Mononuclear cell (primary cell): ENCODE results near the gene DPP10. TPM values are rescaled to one million over a fixed set of nuclear protein-coding genes. Genes with fewer than 3 reads are reported as not detected.

Source experiments
- H3K27me3 ChIP-seq: 2 replicates; pipeline ENCODE4 v1.6.0; 2011; ENCODE audit warnings: low read length, control low read depth; ENCODE audit not compliant: insufficient read depth
- H3K4me1 ChIP-seq: 2 replicates; pipeline ENCODE4 v1.5.1; 2011; ENCODE audit warnings: mild to moderate bottlenecking, low read length, control low read depth; ENCODE audit not compliant: insufficient read depth
- H3K4me3 ChIP-seq: 2 replicates; pipeline ENCODE4 v1.5.1; 2011; ENCODE audit warnings: mild to moderate bottlenecking, low read length, moderate library complexity
- H3K9me3 ChIP-seq: 2 replicates; pipeline ENCODE4 v1.5.1; 2011; ENCODE audit warnings: low read depth, mild to moderate bottlenecking, control low read depth, low read length
- total RNA-seq: library from RNA; depleted of rRNA; stranded (reverse); fragments of >200 nt; gene quantifications from one replicate; pipeline ENCODE4 v1.2.3, GENCODE V29; 2012

Gene DPP10
- total RNA-seq, 1 donor, result under 0.01 TPM

DNA sequence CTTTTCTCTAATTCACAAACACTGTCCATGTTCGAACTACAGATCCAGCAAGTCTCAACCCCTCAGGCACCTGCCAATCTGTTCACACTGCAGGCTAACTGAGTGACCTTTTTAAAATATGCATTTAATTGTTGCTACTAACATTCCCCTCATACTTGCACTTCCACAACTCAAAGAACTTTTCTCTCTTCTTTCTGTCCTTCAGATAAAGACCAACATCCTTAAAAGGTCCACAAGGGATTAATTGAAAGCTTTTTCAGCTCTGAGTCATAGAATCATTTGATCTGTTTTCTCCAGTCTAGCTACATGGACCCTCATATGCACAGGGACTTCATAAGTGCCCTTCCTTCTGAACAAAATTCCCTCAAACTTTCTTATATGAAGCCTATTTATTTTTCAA is 1321.2 kb downstream of the DPP10 start:
- H3K27me3 ChIP-seq, result no peaks in the 10 kb centered on the region
- H3K4me1 ChIP-seq, result no peaks in the 10 kb centered on the region
- no peaks in the 10 kb centered on the region for H3K9me3 ChIP-seq
- no peak overlapping the region for H3K4me3 ChIP-seq

DNA sequence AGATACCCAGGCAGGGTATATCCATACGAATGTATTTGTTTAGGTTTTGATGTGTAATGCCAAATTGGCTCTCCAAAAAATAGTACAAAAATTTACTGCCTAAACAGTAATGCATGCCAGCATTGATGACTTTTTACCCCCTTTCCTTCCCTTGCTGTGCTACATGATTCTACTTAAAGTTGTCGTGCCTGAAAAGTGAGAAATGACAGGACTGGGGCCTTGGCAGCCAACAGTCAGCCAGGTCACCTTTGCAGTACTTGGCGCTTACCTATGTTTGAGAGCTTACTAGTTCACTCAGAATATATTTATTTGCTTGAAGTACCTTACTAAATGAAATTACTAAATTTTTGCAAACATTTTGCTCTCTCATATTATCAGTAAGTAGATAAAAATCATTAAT is 1329.1 kb downstream of the DPP10 start:
- no peaks in the 10 kb centered on the region for H3K4me1 ChIP-seq
- H3K9me3 ChIP-seq, result no peaks in the 10 kb centered on the region
- H3K4me3 ChIP-seq, result no peak overlapping the region
- no peaks in the 10 kb centered on the region for H3K27me3 ChIP-seq

DNA sequence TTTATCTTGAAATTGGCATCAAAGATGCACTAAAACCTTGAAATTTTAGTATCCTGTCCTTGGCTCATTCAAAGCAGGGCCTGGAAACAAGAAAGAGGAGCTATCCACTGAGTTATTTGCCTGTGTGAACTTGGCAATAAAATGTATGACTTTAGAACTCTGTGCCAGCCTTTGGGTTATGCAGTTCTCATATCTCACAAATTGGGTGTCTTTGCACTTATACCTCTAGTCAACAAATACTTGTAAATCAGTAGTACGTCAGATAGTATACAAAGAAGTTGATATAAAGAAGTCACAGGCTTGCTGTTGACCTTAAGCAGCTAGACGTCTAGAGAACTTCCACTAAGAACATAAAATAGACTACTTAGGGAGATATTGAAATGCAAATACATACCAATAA is 1331.9 kb downstream of the DPP10 start:
- no peaks in the 10 kb centered on the region for H3K27me3 ChIP-seq

DNA sequence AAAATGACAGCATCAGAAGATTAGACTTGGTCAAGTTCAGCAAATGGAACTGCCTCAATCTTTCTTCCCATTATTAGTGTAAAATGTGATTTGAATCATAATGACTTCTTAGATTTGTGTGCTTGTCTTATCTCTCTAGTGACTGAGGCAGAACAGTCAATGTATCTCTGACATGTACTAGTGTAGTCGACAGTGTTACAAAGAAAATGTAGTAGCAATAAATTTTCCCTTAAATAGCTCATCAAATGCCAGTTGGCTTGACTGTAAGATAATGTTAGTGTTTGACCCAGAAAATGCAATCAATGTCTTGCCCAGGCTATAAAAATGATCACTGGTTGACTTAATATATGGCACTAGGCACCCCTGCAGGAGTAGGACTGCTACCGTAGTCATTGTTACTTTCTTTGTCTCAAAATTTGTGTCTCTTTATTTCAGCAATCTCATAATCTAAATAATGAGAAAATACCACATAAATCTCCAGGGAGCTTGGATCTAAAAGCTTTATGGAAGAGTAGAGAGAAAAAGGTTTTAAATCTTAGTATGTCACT is 1336.7 kb downstream of the DPP10 start:
- Histone ChIP-seq H3K4me3 (no peak overlapping the region), H3K4me1 (no peaks in the 10 kb centered on the region), H3K27me3 (no peaks in the 10 kb centered on the region), H3K9me3 (no peaks in the 10 kb centered on the region)

More for the DNA sequence above, 1331.9 kb downstream of the DPP10 start:
- H3K9me3 ChIP-seq, result no peaks in the 10 kb centered on the region
- H3K4me1 ChIP-seq, result no peaks in the 10 kb centered on the region
- H3K4me3 ChIP-seq, result no peak overlapping the region

DNA sequence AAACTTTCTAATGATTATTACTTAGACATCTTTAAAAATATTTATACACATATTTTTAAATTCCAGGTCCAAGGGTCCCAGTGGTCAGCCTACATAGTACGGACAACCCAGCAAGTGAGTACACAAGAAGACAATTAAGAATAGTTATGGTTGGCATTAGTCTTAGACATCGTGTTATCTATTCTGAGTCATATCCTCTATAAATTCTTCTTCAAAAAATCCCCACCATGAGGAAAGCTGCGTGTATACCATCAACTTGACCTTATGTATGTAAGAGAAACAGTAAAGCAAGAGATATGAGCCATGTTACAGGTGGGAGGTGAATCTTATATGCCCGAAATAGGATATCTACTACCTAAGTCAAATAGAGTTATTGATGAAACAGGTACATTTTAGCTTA is 1339.8 kb downstream of the DPP10 start:
- Histone ChIP-seq H3K27me3 (no peaks in the 10 kb centered on the region), H3K4me1 (no peaks in the 10 kb centered on the region), H3K4me3 (no peak overlapping the region), H3K9me3 (peaks cover 6% of the 10 kb centered on the region)

DNA sequence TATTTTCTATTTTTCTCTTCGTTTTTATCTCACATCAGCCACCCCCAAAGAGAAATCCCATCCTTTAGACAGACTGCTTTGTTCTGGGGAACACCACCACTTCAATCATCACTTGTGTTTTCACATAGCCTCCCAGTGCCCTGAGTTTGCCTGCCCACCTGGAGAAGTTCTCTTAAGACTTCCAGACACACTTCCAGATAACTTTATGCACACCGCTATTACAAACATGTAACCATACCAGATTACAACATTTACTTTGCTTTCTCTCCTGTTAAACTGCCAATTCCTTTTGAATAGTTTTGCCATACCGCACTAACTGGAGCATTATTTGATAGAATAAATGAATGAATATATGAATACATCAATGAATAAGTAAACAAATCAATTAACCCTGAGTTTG is 1353.6 kb downstream of the DPP10 start:
- Histone ChIP-seq H3K27me3 (no peaks in the 10 kb centered on the region), H3K9me3 (no peaks in the 10 kb centered on the region), H3K4me1 (no peaks in the 10 kb centered on the region)

DNA sequence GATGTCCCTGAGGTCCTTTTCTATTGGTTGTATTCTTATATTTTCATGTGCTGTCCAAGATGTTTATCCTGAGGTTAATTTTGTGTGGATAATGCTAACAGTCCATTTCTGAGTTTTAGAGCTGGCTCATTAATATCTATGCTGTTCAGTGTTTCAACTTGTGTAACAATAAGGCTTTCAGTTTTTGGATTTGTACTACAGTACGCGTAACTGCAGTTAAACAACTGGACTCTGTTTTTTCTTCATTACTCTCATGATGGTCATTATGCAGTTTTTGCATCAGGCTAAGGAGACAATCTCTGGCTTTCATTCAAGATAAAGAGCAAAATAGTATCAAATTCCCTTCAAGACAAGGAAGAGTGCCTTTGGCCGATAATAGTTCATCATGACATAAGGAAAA is 1364.8 kb downstream of the DPP10 start:
- Histone ChIP-seq H3K27me3 (no peaks in the 10 kb centered on the region), H3K4me3 (no peak overlapping the region), H3K4me1 (no peaks in the 10 kb centered on the region), H3K9me3 (no peaks in the 10 kb centered on the region)

More for the DNA sequence above, 1353.6 kb downstream of the DPP10 start:
- no peak overlapping the region for H3K4me3 ChIP-seq

DNA sequence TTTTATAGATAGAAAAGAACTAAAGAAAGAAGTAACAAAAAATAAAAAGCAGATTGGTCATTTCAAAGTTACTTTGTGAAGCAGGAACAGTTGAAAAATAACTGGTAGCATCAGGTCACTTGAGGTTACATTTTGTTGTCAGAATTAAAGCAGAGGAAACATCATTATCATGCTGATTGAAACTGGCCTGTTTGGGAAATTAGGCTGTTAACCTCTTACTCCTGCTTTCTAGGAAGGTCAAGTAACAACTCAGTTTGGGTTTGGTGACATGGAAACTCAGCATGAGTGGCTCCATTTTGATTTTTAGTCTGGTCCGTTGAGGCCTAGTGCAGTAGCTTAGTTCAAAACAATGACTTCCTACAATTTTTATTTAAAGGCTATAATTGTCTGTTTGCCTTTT is 1383.5 kb downstream of the DPP10 start:
- Histone ChIP-seq H3K4me3 (no peak overlapping the region), H3K4me1 (no peaks in the 10 kb centered on the region), H3K27me3 (no peaks in the 10 kb centered on the region), H3K9me3 (no peaks in the 10 kb centered on the region)

DNA sequence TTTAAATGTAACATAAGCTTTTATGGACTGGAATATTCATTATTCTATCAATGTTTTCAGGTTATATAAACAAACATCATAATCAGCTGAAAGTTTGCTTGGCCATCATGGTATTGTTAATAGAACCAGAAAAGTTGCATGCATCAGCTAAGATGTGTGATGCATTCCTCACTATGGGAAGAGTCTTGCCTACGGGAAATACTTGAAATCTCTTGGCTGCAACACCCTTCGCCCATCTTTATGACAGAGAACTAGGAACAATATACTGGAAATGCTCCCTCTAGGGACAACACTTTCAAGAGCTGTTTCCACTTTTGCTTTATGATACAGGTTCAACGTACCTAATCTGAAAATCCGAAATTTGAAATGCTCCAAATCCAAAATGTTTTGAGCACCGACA is 1390.8 kb downstream of the DPP10 start:
- H3K4me1 ChIP-seq, result no peaks in the 10 kb centered on the region
- no peaks in the 10 kb centered on the region for H3K9me3 ChIP-seq
- H3K27me3 ChIP-seq, result no peaks in the 10 kb centered on the region
- no peak overlapping the region for H3K4me3 ChIP-seq

DNA sequence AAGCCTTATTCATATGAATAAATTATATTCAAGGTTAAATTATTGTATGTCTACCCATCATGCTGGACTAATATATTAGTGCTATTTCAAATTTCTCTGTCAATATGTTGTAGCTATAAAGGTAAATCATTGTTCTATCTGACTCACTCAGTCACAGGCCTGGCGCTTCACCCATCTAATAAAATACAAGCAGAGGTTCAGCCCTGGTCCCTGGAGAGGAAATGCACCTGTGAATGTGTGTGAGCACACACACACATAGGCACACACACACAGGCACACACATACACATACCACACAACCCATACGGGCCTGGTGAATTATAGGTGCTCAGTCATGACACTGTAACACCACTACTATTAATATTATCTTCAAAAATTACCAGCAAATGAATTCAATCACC is 1396.1 kb downstream of the DPP10 start:
- Histone ChIP-seq H3K4me3 (no peak overlapping the region), H3K9me3 (no peaks in the 10 kb centered on the region), H3K27me3 (no peaks in the 10 kb centered on the region), H3K4me1 (no peaks in the 10 kb centered on the region)

DNA sequence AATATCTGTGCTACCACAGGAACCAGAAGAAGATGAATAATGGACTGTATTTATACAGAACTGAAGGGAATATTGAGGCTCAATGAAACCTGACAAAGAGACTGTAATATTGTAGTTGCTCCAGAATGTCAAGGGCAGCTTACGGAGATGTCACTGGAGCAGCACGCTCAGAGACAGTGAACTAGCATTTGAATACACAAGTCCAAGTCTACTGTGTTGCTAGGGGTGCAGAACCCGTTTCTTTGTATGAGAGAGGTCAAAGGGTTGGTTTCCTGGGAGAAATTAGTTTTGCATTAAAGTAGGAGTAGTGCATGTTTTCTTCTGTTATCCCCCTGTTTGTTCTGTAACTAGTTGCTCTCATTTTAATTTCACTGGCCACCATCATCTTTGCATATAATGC is 1399.9 kb downstream of the DPP10 start:
- Histone ChIP-seq H3K4me1 (no peaks in the 10 kb centered on the region), H3K27me3 (no peaks in the 10 kb centered on the region), H3K4me3 (no peak overlapping the region), H3K9me3 (peaks cover 5% of the 10 kb centered on the region)

DNA sequence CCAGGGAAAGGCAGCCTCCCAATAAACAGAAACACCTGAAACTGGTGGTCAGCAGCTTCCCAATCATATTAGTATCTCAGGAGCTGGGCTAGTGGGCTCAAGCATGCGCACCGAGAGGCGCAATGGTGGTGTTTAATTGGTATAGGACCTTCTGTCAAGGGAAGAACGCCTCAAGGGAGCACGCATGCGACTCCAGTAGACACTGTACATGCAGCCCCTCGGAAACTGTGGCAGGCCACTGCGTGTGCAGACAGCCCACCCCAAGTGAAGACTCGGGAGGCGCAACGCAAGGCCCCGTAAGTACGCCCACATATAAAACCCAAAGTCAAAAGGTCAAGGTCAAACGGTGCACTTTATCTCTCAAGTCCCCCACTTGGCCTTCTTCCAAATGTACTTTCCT is 1405.8 kb downstream of the DPP10 start:
- H3K4me1 ChIP-seq, result no peaks in the 10 kb centered on the region
- H3K4me3 ChIP-seq, result no peak overlapping the region
- no peaks in the 10 kb centered on the region for H3K27me3 ChIP-seq
- peaks cover 5% of the 10 kb centered on the region for H3K9me3 ChIP-seq

DNA sequence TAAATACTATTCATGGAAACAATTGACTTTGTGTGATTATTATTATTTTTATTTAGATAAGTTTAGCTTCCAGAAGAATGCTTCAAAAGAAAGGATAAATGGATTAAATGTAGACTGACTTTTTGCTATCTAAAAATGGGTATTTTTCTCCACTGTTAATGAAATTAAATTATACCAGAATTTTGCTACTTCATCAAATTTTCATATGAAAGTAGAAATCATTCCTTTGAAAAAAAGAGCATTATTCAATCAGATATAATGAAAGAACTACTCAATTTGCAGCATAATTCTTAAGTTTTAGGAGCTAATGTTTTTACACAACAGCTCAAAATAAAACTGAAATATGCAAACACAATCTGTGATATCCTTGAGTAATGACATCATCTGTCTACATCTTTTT is 1424.6 kb downstream of the DPP10 start:
- Histone ChIP-seq H3K9me3 (no peaks in the 10 kb centered on the region), H3K27me3 (no peaks in the 10 kb centered on the region), H3K4me1 (no peaks in the 10 kb centered on the region), H3K4me3 (no peak overlapping the region)

DNA sequence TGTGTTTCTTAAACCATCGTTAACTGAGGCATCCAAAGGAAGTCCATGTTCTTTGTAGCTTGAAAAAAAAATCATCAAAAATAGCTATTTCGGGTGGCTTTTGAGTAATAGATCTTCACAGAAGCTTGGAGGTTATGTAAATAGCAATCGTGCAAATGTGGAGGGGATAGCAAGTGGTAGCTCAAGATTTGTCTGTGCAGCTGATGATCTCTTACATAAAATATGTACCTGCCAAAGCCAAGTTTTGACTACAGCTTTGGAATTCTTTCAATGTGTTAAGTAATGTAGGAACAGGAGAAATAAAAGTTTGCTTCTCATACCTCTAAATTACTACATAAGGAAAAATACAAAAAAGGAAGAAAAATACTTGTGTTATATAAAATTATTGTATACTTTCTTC is 1432.0 kb downstream of the DPP10 start:
- Histone ChIP-seq H3K9me3 (no peaks in the 10 kb centered on the region), H3K4me3 (no peak overlapping the region), H3K4me1 (no peaks in the 10 kb centered on the region), H3K27me3 (no peaks in the 10 kb centered on the region)

DNA sequence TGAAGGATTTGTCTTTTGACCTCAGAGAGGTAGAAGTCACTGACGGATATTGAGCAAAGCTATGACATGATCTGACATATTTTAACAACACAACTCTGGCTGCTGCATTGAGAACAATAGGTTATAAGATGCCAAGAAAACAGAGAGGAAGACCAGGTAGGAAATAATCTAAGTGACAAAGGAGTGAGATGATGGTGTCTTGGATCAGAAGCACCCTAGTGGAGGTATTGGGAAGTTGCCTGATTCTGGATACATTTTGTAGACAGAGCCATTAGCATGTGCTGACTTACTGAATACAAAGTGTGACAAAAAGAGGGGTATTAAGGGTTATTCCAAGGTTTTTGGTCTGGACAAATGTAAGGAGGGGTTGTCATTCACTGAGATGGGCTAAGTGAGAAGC is 1438.1 kb downstream of the DPP10 start:
- Histone ChIP-seq H3K4me3 (no peak overlapping the region), H3K4me1 (no peaks in the 10 kb centered on the region), H3K27me3 (no peaks in the 10 kb centered on the region), H3K9me3 (no peaks in the 10 kb centered on the region)

DNA sequence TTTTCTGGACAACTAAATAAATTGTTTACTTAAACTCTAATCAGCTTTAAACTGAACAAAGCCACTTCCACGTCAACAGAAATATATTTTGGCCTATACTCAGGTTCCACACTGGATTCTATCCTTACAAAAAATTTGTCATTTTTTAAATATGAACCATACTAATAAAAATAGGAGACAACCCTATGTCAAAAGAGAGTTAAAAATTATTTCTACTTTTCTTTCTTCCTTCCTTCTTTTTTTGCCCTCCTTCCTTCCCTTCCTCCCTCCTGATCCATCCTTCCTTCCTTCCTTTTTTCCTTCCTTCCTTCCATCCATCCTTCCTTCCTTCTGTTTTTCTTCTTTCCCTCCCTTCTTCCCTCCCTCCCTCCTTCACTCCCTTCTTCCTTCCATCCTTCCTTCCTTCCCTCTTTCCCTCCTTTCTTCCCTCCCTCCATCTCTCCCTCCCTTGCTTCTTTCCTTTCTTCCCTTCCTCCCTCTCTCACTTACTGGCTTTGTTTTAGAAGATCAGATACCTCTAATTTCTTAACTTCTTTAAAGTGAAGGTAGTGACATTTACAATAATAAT is 1444.9 kb downstream of the DPP10 start:
- H3K4me1 ChIP-seq, result no peaks in the 10 kb centered on the region
- H3K4me3 ChIP-seq, result no peak overlapping the region
- no peaks in the 10 kb centered on the region for H3K27me3 ChIP-seq
- H3K9me3 ChIP-seq, result no peaks in the 10 kb centered on the region
